SIG-M5 (cell line): ENCODE results near the gene RNF32.
"Not testable (repeated sequence)": the region's sequence is repeated elsewhere in the genome, so short reads cannot be mapped to it uniquely, and the experiment has no call there.

ENCODE experiments used
- DNase-seq: peaks from one replicate; lab custom pipeline; 2025; lab: John Stamatoyannopoulos, UW

The RNF32 gene

GRCh38 chr7:156675721-156676120, 35.1 kb downstream of the RNF32 start:
- no peak for DNase-seq

DNA sequence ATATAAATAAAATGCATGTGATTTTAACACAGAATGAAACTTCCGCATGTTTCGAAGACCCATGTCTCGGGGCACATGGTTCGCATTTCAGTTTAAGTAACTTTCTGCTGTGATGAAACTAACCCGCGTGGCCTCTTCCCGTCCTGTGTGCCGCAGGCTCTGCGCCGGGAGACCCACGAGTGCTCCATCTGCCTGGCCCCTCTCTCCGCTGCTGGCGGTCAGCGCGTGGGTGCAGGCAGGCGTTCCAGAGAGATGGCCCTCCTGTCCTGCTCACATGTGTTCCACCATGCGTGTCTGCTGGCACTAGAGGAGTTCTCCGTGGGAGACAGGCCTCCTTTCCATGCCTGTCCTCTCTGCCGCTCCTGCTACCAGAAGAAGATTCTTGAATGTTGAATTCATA, 35.7 kb downstream of the RNF32 start:
- no peak for DNase-seq

- DNase-seq: no peak
These were observed 36.9 kb downstream of the RNF32 start for GRCh38 chr7:156677374-156678054.

GRCh38 chr7:156680281-156680680, 39.7 kb downstream of the RNF32 start:
- no peak for DNase-seq

DNA sequence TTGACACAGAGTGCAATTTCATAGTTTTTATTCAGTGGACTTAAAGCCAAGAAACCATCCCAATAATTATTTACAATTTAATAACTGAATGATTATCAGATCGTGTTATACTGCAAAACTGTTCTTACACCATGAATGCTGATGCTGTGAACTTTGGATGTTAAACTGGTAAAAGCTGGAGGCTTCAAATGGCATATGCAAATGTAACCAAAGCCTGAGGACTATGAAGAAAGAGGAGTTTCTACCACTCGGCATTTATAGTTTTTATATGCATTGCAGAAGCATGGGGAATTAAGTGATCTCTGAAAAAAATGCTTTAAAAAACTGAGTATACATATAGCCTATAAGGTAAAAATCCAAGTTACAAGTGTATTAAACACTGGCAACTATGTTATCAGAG, 42.4 kb downstream of the RNF32 start:
- no peak for DNase-seq

- DNase-seq: no peak
These were observed 43.7 kb downstream of the RNF32 start for GRCh38 chr7:156684251-156684650.

DNA sequence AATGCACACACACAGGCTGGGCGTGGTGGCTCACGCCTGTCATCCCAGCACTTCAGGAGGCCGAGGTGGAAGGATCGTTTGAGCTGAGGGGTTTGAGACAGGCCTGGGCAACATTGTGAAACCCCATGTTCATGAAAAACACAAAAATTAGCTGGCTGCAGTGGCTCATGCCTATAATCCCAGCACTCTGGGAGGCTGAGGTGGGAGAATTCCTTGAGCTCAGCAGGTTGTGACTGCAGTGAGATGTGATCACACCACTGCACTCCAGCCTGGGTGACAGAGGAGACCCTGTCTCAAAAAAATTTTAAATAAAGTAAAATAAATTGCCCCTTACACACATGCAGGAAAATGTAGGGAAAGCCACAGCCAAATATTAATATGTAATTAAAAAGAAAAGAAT, 44.1 kb downstream of the RNF32 start:
- DNase-seq: no peak

DNA sequence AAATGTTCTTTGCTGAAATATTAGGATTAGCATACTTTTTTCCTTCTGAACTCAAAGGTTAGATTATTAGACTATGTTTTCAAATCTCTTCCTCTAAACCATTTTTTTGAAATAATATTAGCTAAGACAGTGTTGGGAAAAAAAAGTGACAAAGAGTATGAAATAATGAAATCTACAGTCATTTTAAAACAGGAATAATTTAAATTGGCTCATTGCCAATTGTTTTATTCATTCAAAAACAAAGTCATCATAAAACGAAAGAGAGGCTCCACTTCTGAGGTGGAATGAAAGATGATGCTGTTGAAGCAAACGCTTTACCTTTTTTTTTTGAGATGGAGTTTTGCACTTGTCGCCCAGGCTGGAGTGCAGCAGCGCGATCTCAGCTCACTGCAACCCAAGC, 51.2 kb downstream of the RNF32 start:
- DNase-seq: no peak

DNA sequence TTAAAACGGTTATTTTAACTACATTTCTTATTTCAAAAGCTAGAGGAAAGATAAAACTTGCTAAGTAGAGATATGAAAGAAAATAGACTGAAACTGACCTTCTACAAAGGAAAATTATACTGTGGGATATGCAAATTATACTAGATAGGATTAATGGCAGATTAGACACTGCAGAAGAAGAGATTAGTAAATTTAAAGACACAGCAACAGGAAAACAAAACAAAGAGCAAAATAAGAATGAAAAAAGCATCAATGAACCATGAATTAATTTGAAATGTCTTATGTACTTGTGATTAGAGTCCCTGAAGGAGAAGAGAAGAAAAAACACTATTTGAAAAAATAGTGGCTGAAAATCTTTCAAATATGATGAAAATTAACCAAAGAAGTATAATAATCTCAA, 52.3 kb downstream of the RNF32 start:
- DNase-seq: no peak

DNA sequence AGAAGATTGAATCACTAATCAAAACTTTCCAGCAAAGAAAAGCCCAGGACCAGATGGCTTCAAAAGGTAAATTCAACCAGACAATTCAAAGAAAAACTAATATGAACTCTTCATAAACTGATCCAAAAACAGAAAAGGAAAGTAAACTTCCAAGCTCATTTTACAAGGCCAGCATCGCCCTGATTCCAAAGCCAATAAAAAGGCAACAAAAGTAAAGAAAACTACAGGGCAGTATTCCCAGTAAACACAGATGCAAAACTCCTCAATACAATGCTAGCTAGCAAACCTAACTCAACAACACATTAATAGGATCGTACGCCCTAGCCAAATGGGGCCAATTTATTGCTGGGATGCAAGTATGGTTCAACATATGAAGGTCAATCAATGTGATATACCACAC, 53.1 kb downstream of the RNF32 start:
- DNase-seq: no peak

GRCh38 chr7:156697283-156697682, 56.7 kb downstream of the RNF32 start:
- DNase-seq: not testable (repeated sequence)

GRCh38 chr7:156698512-156698911, 57.9 kb downstream of the RNF32 start:
- not testable (repeated sequence) for DNase-seq

- not testable (repeated sequence) for DNase-seq
These were observed 61.2 kb downstream of the RNF32 start for GRCh38 chr7:156701787-156702186.

- DNase-seq: no peak
These were observed 61.8 kb downstream of the RNF32 start for GRCh38 chr7:156702399-156702798.

DNA sequence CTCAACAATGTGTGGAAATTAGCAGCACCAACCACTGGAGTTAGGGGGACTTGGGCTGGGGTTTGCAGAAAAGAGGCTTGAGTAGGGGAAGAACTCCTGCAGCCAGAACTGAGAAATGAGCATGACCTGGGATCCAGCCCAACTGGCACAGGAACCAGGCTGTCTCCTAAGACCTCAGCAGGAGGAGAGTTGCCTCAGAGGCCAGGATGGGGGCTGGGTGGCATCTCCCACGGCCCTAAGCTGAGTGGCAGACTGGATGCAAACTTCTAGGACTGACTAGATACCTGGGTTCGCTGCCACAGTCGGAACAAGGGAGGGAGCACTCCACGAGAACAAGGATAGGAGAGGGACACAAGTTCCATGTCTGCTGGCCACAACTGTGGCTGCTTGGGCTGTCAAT, 62.6 kb downstream of the RNF32 start:
- DNase-seq: no peak

DNA sequence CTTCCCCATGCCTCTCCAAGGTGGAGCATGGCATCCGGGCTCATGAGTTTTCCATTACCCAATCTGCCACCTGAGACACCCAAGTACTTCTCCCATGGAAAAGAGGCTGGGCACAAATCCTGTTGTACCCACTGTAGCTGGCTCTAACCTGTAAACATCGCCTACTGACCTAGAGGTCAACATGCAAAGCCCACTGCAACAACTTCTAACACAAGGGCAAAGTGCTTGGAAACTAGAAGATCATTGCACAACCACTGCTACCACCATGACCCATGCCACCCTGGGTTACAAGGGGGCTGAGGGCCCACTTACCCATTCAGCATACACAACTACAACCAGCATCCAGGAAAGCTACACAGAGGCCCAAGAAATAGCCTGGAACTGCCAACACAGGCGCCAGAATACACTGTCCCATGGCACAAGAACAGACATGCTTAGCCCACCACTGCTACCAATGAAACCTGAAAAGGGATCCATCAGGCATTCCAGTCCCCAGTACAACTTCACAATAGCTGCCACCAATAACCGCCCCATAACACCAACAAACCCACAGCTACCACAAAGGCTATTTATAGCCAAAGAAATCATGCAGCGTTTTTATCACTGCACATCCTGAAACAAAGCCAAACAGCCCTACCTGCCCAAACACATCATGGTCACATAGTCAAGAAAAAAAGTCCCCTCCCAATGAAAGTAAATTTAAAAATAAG, 63.4 kb downstream of the RNF32 start:
- DNase-seq: no peak

- no peak for DNase-seq
These were observed 81.7 kb downstream of the RNF32 start for GRCh38 chr7:156722043-156722826.

DNA sequence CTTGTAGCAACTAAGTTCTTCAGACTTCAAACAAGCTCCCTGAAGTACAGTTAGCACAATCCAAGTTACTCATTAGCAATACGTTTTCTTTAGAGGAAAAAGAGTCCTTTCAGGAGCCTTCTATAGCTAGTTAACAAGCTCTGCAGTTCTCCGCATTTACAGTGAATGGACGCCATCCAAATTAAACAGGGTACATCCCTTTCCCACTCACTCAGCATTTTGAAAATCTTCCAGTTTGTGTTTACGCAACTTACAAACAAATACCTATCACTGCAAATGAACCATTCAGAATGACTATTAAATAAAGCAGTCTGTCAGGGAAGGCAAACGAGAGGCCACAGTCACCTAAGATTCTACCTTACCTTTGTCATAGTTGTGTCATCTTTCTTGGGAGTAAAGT, 84.5 kb downstream of the RNF32 start:
- no peak for DNase-seq

- DNase-seq: no peak
These were observed 85.4 kb downstream of the RNF32 start for GRCh38 chr7:156725936-156726335.
